Fibroblast of the aortic adventitia (primary cell): ENCODE results near the gene JMJD1C. TPM values are rescaled to one million over a fixed set of nuclear protein-coding genes. Genes with fewer than 3 reads are reported as not detected.

Experiments used
- DNase-seq: peaks from one replicate; pipeline ENCODE4 v3.0.0-alpha.2; 2010; ENCODE audit warnings: low read depth
- H3K4me3 ChIP-seq: 2 replicates; pipeline ENCODE4 v1.5.1; 2011; ENCODE audit warnings: low read depth, mild to moderate bottlenecking, control low read depth, low read length, moderate library complexity
- CTCF ChIP-seq: IDR thresholded peaks from 2 replicates; pipeline ENCODE4 v1.5.1; 2011; ENCODE audit warnings: mild to moderate bottlenecking, low read length, control low read depth, inconsistent platforms; ENCODE audit not compliant: insufficient read depth
- total RNA-seq: library from RNA; depleted of rRNA; stranded (reverse); fragments of >200 nt; gene quantifications from 2 replicates; pipeline ENCODE4 v1.2.3, GENCODE V29; 2012; ENCODE audit warnings: low replicate concordance

JMJD1C gene
- total RNA-seq, 1 donor, result 120 TPM

GRCh38 chr10:63199716-63200115 lies 266.1 kb downstream of the JMJD1C start:
- DNase-seq, result no peak
- no peak overlapping the region for H3K4me3 ChIP-seq
- no peak for TF ChIP-seq CTCF

DNA sequence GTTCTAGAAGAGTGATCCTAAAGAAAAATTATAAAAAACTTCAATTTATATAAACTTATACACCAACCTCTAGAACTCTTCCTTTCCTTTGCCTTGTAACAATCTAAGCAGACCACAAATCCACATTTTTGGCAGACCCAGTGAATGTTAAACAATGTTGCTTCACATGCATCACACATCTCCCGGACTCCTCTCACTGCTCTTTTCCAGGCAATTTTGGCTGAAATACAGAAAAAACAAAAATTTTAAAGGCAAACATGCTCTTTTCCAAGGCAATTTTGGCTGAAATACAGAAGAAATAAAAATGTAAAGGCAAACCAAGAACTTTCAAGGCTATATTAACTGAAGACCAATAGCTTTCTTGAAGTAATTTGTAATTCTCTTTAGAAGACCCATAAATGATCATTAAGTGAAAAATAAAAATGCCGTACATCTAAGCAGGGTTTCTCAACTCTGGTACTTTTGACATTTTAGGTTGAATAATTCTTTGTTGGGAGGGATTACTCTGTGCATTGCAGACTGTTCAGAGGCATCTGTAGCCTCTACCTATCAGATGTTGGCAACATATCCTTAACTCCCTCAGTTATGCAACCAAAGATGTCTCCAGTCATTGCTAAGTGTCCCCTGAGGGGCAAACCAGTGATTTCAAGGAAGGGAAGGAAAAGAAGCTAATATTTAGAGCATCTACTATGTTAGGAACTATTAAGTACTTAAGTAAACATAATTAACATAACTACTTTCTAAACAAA lies 268.3 kb downstream of the JMJD1C start:
- H3K4me3 ChIP-seq, result no peak overlapping the region
- DNase-seq, result peak; percentile 95
- no peak for TF ChIP-seq CTCF

DNA sequence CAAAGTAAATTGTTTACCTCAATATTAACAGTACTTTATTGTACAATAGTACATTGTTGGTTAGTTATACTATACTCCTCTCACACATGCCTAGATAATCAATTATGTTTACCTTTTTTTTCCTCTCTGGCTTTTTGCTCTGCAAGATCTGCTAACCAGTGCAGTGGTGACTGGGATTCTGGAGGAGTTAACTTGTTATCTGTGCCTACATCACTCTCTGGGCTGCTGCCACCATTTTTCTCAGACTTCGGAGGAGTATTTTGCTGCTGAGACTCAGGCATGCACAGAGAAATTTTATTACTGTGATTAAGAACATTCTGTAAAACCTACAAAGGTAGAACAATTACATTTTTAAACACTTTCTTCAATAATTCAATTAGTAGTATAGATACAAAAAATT lies 273.0 kb downstream of the JMJD1C start:
- no peak overlapping the region for H3K4me3 ChIP-seq
- DNase-seq, result peak; percentile 72
- TF ChIP-seq CTCF, result no peak

- no peak overlapping the region for H3K4me3 ChIP-seq
- TF ChIP-seq CTCF, result no peak
- no peak for DNase-seq
Observed at GRCh38 chr10:63175534-63175933, 290.2 kb downstream of the JMJD1C start.

DNA sequence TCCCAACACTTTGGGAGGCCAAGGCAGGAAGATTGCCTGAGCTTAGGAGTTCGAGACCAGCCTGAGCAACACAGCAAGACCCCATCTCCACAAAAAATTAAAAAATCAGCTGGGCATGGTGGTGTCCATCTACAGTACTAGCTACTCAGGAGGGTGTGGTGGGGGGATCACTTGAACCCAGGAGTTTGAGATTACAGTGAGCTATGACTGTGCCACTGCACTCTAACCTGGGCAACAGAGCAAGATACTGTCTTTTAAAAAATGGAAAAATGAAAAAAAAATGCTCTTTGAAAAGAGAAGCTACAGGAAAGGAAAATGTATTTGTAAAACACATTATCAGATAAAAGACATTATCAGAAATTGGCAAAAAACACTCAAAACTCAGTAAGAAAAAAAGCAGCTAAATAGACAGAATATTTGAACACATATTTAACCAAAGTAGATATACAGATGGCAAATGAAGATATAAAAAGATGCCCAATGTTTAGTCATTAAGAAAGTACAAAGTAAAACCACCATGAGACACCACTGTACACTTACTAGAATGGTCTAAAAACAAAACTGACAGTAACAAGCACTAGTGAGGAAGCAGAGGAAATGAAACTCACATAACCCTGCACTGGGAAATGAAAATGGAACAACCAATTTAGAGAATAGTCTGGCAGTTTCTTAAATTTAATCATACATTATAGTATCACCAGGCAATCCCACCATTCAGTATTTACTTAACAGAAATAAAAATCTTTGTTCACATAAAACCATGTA lies 292.1 kb downstream of the JMJD1C start:
- H3K4me3 ChIP-seq, result no peak overlapping the region
- TF ChIP-seq CTCF, result no peak
- DNase-seq, result no peak

- H3K4me3 ChIP-seq, result no peak overlapping the region
- no peak for DNase-seq
- no peak for TF ChIP-seq CTCF
Observed at GRCh38 chr10:63171926-63172325, 293.9 kb downstream of the JMJD1C start.
